Mucosa of descending colon (tissue), 3 donors: Measurements from ENCODE around the gene KCNB1. TPM values are rescaled to one million over a fixed set of nuclear protein-coding genes. Genes with fewer than 3 reads are reported as not detected.

Experiments used
- ATAC-seq: fragments of 200-7000 bp; cut with Tn5 transposase; one replicate; pipeline ENCODE4 v1.9.1; 2020; ENCODE audit warnings: mild to moderate bottlenecking, moderate library complexity
- DNase-seq, 3 donors: peaks; one replicate each; pipeline ENCODE4 v3.0.0-alpha.2; 2020
- H3K36me3 ChIP-seq: fragments of 200-600 bp; one replicate; pipeline ENCODE4 v1.8.0; 2021; ENCODE audit warnings: low read depth, mild to moderate bottlenecking
- H3K4me1 ChIP-seq: fragments of 200-600 bp; one replicate; pipeline ENCODE4 v1.8.0; 2021; ENCODE audit warnings: low read depth, mild to moderate bottlenecking
- H3K4me3 ChIP-seq: fragments of 200-600 bp; one replicate; pipeline ENCODE4 v1.8.0; 2021; ENCODE audit warnings: mild to moderate bottlenecking
- H3K9me3 ChIP-seq: fragments of 200-600 bp; one replicate; pipeline ENCODE4 v1.8.0; 2021; ENCODE audit warnings: mild to moderate bottlenecking
- CTCF ChIP-seq: fragments of 200-600 bp; IDR thresholded peaks from one replicate; pipeline ENCODE4 v1.8.0; 2022; ENCODE audit warnings: antibody characterized with exemption, mild to moderate bottlenecking
- intact Hi-C, 2 donors: fragments of 100-400 bp; cut with DNase I in 1 of 2; cut with micrococcal nuclease in 1 of 2; formaldehyde crosslinking; loops; one replicate each; pipeline versions ENCODE4 v1.11.0 to v1.11.1; 2022; cut with DNase I, micrococcal nuclease
- total RNA-seq, 3 donors: library from RNA; stranded (reverse); fragmentation: NEBNext Ultra II Directional in 2 of 3; extraction: Animal tissue kit (Norgen Biotek cat#: 25700) in 2 of 3; gene quantifications; one replicate each; pipeline versions ENCODE4 v1.2.1 to v1.2.4, GENCODE V29; 2021 to 2023
- donor health status: DM: no; HTN: no; CAD: no; lungs with moderate emphysema.
- donor health status: DM: no; HTN: no; CAD: no.
- donor health status: DM: no; HTN: yes; CAD: no.

The KCNB1 gene
- total RNA-seq, 3 donors from 2014 or later = 0.46 to 14.6 (median 2.3) TPM

DNA sequence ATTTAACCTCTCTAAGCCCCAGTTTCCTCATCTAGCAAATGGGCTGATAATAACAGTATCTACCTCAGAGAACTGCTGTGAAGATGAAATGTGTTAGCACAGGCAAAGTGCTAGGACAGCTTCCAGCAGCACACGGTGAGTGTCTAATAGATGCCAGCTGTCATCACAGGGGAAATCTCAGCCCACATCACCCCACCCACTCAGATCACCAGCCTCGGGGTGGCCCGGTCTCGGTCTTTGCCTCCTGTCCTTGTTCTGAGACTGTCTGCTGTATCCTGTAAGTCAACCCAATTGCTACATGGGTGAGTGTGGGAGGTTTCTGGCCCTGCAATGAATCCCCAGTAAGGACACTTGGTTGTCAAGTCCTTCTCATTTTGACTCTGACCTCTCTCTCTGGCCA lies 105.1 kb downstream of the KCNB1 start:
- intact Hi-C loops = no loop called here
- no peaks in the 10 kb centered on the region for H3K36me3 ChIP-seq
- ATAC-seq = no peak

GRCh38 chr20:49375170-49375569 lies 107.3 kb downstream of the KCNB1 start:
- H3K4me1 ChIP-seq = no peaks in the 10 kb centered on the region
- intact Hi-C loops = no loop called here
- H3K9me3 ChIP-seq = no peaks in the 10 kb centered on the region
- TF ChIP-seq CTCF = no peak
- ATAC-seq = no peak
- H3K36me3 ChIP-seq = no peaks in the 10 kb centered on the region
- no peak for DNase-seq
- H3K4me3 ChIP-seq = no peak overlapping the region

More for the DNA sequence above, 105.1 kb downstream of the KCNB1 start:
- H3K9me3 ChIP-seq = no peaks in the 10 kb centered on the region
- H3K4me3 ChIP-seq = no peak overlapping the region
- H3K4me1 ChIP-seq = no peaks in the 10 kb centered on the region
- no peak for TF ChIP-seq CTCF
- no peak for DNase-seq

GRCh38 chr20:49372095-49372734 lies 110.3 kb downstream of the KCNB1 start:
- ATAC-seq = no peak
- no peak for DNase-seq
- Histone ChIP-seq H3K4me3 (no peak overlapping the region), H3K36me3 (no peaks in the 10 kb centered on the region), H3K4me1 (no peaks in the 10 kb centered on the region), H3K9me3 (no peaks in the 10 kb centered on the region)
- intact Hi-C loops = no loop called here
- TF ChIP-seq CTCF = no peak

GRCh38 chr20:49368596-49368995 lies 113.9 kb downstream of the KCNB1 start:
- intact Hi-C loops = no loop called here
- Histone ChIP-seq H3K4me3 (no peak overlapping the region), H3K4me1 (no peaks in the 10 kb centered on the region), H3K9me3 (no peaks in the 10 kb centered on the region), H3K36me3 (no peaks in the 10 kb centered on the region)
- no peak for TF ChIP-seq CTCF
- ATAC-seq (no peak), DNase-seq (no peak)

- Histone ChIP-seq H3K36me3 (no peaks in the 10 kb centered on the region), H3K4me1 (no peaks in the 10 kb centered on the region), H3K4me3 (no peak overlapping the region), H3K9me3 (no peaks in the 10 kb centered on the region)
- intact Hi-C loops = no loop called here
- ATAC-seq (no peak), DNase-seq (no peak)
- no peak for TF ChIP-seq CTCF
Observed at GRCh38 chr20:49367113-49367512, 115.4 kb downstream of the KCNB1 start.

GRCh38 chr20:49366687-49367086 lies 115.8 kb downstream of the KCNB1 start:
- Histone ChIP-seq H3K9me3 (no peaks in the 10 kb centered on the region), H3K4me3 (no peak overlapping the region), H3K36me3 (no peaks in the 10 kb centered on the region), H3K4me1 (no peaks in the 10 kb centered on the region)
- intact Hi-C loops = no loop called here
- no peak for TF ChIP-seq CTCF
- DNase-seq (no peak), ATAC-seq (no peak)
